ENCODE results near the gene ALX4.

Gene ALX4

GRCh38 chr11:44257338-44258189 is 52.4 kb downstream of the ALX4 start:
- no peak overlapping the region for H3K4me3 ChIP-seq (ENCODE audit: low read depth, low read length)
- DNase-seq (ENCODE audit: low read depth) = peak; percentile 62
- no peak for TF ChIP-seq CTCF (conservative IDR thresholded peaks at IDR 0.05; ENCODE audit: low read depth, low read length)

GRCh38 chr11:44256673-44257291 is 53.2 kb downstream of the ALX4 start:
- no peak for DNase-seq (ENCODE audit: low read depth)
- TF ChIP-seq CTCF (conservative IDR thresholded peaks at IDR 0.05; ENCODE audit: low read depth, low read length) = no peak
- no peak overlapping the region for H3K4me3 ChIP-seq (ENCODE audit: low read depth, low read length)

- H3K4me3 ChIP-seq (ENCODE audit: low read depth, low read length) = no peak overlapping the region
- no peak for DNase-seq (ENCODE audit: low read depth)
- no peak for TF ChIP-seq CTCF (conservative IDR thresholded peaks at IDR 0.05; ENCODE audit: low read depth, low read length)
These were observed 54.4 kb downstream of the ALX4 start for GRCh38 chr11:44255406-44256071.

- TF ChIP-seq CTCF (conservative IDR thresholded peaks at IDR 0.05; ENCODE audit: low read depth, low read length) = no peak
- H3K4me3 ChIP-seq (ENCODE audit: low read depth, low read length) = no peak overlapping the region
- DNase-seq (ENCODE audit: low read depth) = no peak
These were observed 56.8 kb downstream of the ALX4 start for GRCh38 chr11:44252999-44253602.

GRCh38 chr11:44250421-44250820 is 59.5 kb downstream of the ALX4 start:
- TF ChIP-seq CTCF (conservative IDR thresholded peaks at IDR 0.05; ENCODE audit: low read depth, low read length) = no peak
- DNase-seq (ENCODE audit: low read depth) = no peak
- H3K4me3 ChIP-seq (ENCODE audit: low read depth, low read length) = no peak overlapping the region

- no peak overlapping the region for H3K4me3 ChIP-seq (ENCODE audit: low read depth, low read length)
- DNase-seq (ENCODE audit: low read depth) = no peak
- TF ChIP-seq CTCF (conservative IDR thresholded peaks at IDR 0.05; ENCODE audit: low read depth, low read length) = no peak
These were observed 61.8 kb downstream of the ALX4 start for GRCh38 chr11:44248109-44248508.

Data from choroid plexus epithelial cell (primary cell).